Activated CD4-positive, alpha-beta memory T cell treated with anti-CD3 and anti-CD28 coated beads for 36 hours (primary cell): ENCODE measurements around the gene TMED4. TPM values are rescaled to one million over a fixed set of nuclear protein-coding genes. Genes with fewer than 3 reads are reported as not detected.

ENCODE experiments used
- total RNA-seq, 2 experiments: library from RNA; stranded (reverse); gene quantifications; one replicate each; pipeline ENCODE4 v1.2.3, GENCODE V29; 2021

Gene TMED4
- total RNA-seq, 2 experiments from 2014 or later = 74.8 to 79.1 TPM

Other genes with a start within 250 kb of the TMED4 start
- gene NUDCD3, start 91.6 kb downstream of the TMED4 start, total RNA-seq = 10 to 100 TPM; 88.9 to 92.4 TPM
- under 1 TPM in 1 of 2 experiments, not detected in 1; 0.07 TPM for gene NPC1L1, start 40.9 kb downstream of the TMED4 start, total RNA-seq
- gene DDX56, start 8.3 kb downstream of the TMED4 start, total RNA-seq = 10 to 100 TPM; 84.0 to 87.0 TPM
- gene OGDH, start 24.4 kb upstream of the TMED4 start, total RNA-seq = 100 to 1,000 TPM; 103 to 105 TPM
- 10 to 100 TPM; 84.7 to 92.3 TPM for gene ZMIZ2, start 166.6 kb upstream of the TMED4 start, total RNA-seq
- 1,000 to 10,000 TPM; 3,158 to 3,182 TPM for gene PPIA, start 214.4 kb upstream of the TMED4 start, total RNA-seq